A673 (cell line): Measurements from ENCODE around the gene GIGYF2. TPM values are rescaled to one million over a fixed set of nuclear protein-coding genes. Genes with fewer than 3 reads are reported as not detected.

Experiments
- BruUV-seq: library from RNA; stranded (reverse); fragments of 400-500 nt; replicated peaks from 2 replicates; lab custom pipeline; 2021; lab: Mats Ljungman, UMichigan
- CTCF ChIA-PET: fragments of 300-600 bp; sonication (Branson Sonifier 250); formaldehyde crosslinking; loops from one replicate; lab custom pipeline; 2022; ENCODE audit warnings: antibody characterized with exemption; lab: Charles Lee
- POLR2A ChIA-PET: fragments of 300-600 bp; sonication (Branson Sonifier 250); formaldehyde crosslinking; loops from one replicate; lab custom pipeline; 2022; ENCODE audit warnings: antibody characterized with exemption; ENCODE audit not compliant: low non-redundant PET; lab: Charles Lee
- DNase-seq: peaks from one replicate; pipeline ENCODE4 v3.0.0-alpha.2; 2015; ENCODE audit warnings: low spot score
- H3K27ac ChIP-seq: fragments of 200-600 bp; sonication (generic); 2 replicates; pipeline ENCODE4 v1.5.1; 2016; ENCODE audit warnings: mixed run types, low read depth, mild to moderate bottlenecking, mixed read lengths, antibody characterized with exemption, low read length; ENCODE audit not compliant: poor library complexity, severe bottlenecking
- H3K27me3 ChIP-seq: fragments of 200-600 bp; sonication (generic); replicated peaks from 2 replicates; pipeline ENCODE4 v1.6.1; 2017; ENCODE audit warnings: mixed run types, low read depth, mild to moderate bottlenecking, mixed read lengths, antibody characterized with exemption, low read length; ENCODE audit not compliant: insufficient read depth, poor library complexity
- H3K36me3 ChIP-seq: fragments of 200-600 bp; sonication (generic); 2 replicates; pipeline ENCODE4 v1.6.1; 2016; ENCODE audit warnings: mixed run types, mild to moderate bottlenecking, mixed read lengths, antibody characterized with exemption, low read length; ENCODE audit not compliant: insufficient read depth, poor library complexity, severe bottlenecking
- H3K4me1 ChIP-seq: fragments of 200-600 bp; sonication (generic); 2 replicates; pipeline ENCODE4 v1.6.1; 2017; ENCODE audit warnings: mixed run types, mild to moderate bottlenecking, mixed read lengths, antibody characterized with exemption, low read length; ENCODE audit not compliant: insufficient read depth, poor library complexity, severe bottlenecking
- H3K4me3 ChIP-seq: fragments of 200-600 bp; sonication (generic); 2 replicates; pipeline ENCODE4 v1.5.1; 2016; ENCODE audit warnings: low read depth, mixed run types, mild to moderate bottlenecking, mixed read lengths, low read length; ENCODE audit not compliant: poor library complexity, severe bottlenecking
- H3K9me3 ChIP-seq: fragments of 200-600 bp; sonication (generic); 2 replicates; pipeline ENCODE4 v1.6.1; 2016; ENCODE audit warnings: mixed run types, low read depth, mild to moderate bottlenecking, mixed read lengths, antibody characterized with exemption, low read length; ENCODE audit not compliant: poor library complexity, severe bottlenecking
- EZH2 ChIP-seq: fragments of 200-600 bp; sonication (generic); IDR thresholded peaks from 2 replicates; pipeline ENCODE4 v1.6.1; 2017; ENCODE audit warnings: borderline replicate concordance, low read depth, mild to moderate bottlenecking, mixed read lengths, antibody characterized with exemption, low read length; ENCODE audit not compliant: poor library complexity, severe bottlenecking
- intact Hi-C: fragments of 100-400 bp; cut with micrococcal nuclease; formaldehyde crosslinking; loops from one replicate; pipeline ENCODE4 v1.10.0; 2022; ENCODE audit not compliant: unreplicated experiment
- total RNA-seq: library from RNA; stranded (reverse); gene quantifications from 2 replicates; pipeline ENCODE4 v1.2.3, GENCODE V29; 2021
- TF ChIP-seq, protein P1 (sequence below): fragments of 300-800, 200-600 bp; sonication (generic); conservative IDR thresholded peaks from 2 replicates; pipeline ENCODE4 v1.5.1; 2017; ENCODE audit warnings: low read depth, mild to moderate bottlenecking, antibody characterized with exemption, low read length, moderate library complexity, mixed read lengths

The GIGYF2 gene
- total RNA-seq, 1 experiment from 2014 or later = 62.8 TPM

DNA sequence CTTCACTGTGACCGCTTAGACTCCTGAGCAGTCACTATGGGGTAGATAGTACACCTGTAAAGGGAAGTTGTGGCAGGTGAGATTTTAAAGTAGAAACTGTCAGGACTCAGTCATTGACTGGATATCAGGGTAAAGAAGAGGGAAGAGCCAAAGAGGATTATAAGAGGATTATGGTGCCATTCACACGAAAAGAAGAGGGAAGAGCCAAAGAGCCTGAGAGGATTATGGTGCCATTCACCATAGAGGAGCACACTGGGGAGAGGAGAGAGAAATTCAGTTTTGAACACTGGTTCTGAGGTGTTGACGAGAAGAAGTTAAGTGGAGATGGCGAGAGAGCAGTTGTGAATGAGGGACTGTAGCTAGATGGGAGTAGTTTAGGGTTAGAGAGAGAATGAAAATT, 96.1 kb downstream of the GIGYF2 start:
- ChIA-PET POLR2A (no interaction called here), CTCF (no interaction called here)
- H3K27ac ChIP-seq = no peak overlapping the region
- TF ChIP-seq, protein P1, sequence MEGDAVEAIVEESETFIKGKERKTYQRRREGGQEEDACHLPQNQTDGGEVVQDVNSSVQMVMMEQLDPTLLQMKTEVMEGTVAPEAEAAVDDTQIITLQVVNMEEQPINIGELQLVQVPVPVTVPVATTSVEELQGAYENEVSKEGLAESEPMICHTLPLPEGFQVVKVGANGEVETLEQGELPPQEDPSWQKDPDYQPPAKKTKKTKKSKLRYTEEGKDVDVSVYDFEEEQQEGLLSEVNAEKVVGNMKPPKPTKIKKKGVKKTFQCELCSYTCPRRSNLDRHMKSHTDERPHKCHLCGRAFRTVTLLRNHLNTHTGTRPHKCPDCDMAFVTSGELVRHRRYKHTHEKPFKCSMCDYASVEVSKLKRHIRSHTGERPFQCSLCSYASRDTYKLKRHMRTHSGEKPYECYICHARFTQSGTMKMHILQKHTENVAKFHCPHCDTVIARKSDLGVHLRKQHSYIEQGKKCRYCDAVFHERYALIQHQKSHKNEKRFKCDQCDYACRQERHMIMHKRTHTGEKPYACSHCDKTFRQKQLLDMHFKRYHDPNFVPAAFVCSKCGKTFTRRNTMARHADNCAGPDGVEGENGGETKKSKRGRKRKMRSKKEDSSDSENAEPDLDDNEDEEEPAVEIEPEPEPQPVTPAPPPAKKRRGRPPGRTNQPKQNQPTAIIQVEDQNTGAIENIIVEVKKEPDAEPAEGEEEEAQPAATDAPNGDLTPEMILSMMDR = no peak
- no peak for TF ChIP-seq EZH2
- intact Hi-C loops = no loop called here
- BruUV-seq = no TSS peak
- peaks cover 70% of the 10 kb centered on the region for H3K36me3 ChIP-seq
- H3K9me3 ChIP-seq = no peaks in the 10 kb centered on the region
- H3K4me3 ChIP-seq = no peak overlapping the region
- no peak for DNase-seq
- H3K4me1 ChIP-seq = no peaks in the 10 kb centered on the region
- H3K27me3 ChIP-seq = no peaks in the 10 kb centered on the region

DNA sequence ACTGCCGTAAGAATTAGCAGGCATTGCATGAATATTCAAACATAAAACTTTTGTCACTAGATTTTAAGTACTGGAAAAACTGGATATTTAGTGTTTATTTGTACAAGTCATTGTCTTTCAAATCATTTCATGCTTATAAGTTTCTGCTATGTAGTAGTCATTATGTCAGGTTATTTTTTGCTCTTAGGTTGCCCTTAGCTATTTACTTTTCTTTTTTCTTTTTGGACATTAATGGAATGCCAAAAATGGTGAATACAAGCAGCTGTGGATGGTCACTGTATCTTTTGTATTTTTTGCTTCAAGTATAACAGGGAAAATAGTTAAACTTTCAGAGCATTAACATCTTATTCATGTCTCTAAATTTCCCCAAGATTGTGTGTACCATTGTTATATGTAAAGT, 97.8 kb downstream of the GIGYF2 start:
- Histone ChIP-seq H3K4me1 (no peaks in the 10 kb centered on the region), H3K4me3 (no peak overlapping the region), H3K36me3 (peaks cover 64% of the 10 kb centered on the region), H3K27ac (peak overlapping the region; percentile 61), H3K9me3 (no peaks in the 10 kb centered on the region), H3K27me3 (no peaks in the 10 kb centered on the region)
- ChIA-PET POLR2A (no interaction called here), CTCF (no interaction called here)
- DNase-seq = no peak
- TF ChIP-seq EZH2 = no peak
- TF ChIP-seq, protein P1 = no peak
- intact Hi-C loops = no loop called here
- no TSS peak for BruUV-seq

DNA sequence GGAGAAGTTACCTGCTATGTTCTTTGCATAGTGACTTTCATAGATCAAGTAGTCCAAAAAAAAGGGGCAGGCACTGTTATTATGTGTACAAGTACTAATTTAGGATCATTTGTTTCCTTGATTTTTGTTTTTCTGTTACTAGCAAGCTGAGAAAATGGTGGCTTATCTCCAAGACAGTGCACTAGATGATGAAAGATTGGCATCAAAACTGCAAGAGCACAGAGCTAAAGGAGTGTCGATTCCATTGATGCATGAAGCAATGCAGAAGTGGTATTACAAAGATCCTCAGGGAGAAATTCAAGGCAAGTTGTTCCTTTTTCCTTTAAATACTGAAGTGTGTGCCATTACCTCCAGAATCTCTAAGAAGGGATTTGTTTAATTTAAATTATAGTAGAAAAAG, 98.8 kb downstream of the GIGYF2 start:
- Histone ChIP-seq H3K4me1 (no peaks in the 10 kb centered on the region), H3K36me3 (peaks cover 60% of the 10 kb centered on the region), H3K27ac (peak overlapping the region; percentile 61), H3K27me3 (no peaks in the 10 kb centered on the region), H3K4me3 (no peak overlapping the region), H3K9me3 (no peaks in the 10 kb centered on the region)
- ChIA-PET POLR2A (interaction anchor here (0.7 kb wide), 1 partner anchor 22 kb away, joined by 3 read pairs; no protein-coding TSS in a partner anchor), CTCF (no interaction called here)
- intact Hi-C loops = no loop called here
- TF ChIP-seq EZH2 = no peak
- TF ChIP-seq, protein P1 = no peak
- DNase-seq = peak; percentile 12
- no TSS peak for BruUV-seq
